ENCODE results near the gene IL34.

DNA sequence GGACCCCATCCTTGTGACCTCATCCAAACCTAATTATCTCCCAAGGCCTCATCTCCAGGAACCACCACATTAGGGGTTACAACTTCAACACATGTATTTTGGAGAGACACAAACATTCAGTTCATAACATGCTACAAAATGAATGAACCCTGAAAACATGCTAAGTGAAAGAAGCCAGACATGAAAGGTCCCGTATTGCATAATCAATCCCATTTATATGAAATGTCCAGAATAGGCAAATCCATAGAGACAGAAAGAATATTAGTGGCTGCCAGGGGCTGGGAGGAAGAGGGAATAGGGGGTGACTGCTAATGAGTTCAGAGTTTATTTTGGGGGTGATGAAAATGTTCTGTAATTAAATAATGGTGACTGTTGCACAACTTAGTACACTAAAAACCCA is 3.7 kb upstream of the IL34 start:
- TF ChIP-seq EZH2 (IDR thresholded peaks at IDR 0.05; ENCODE audit: insufficient read depth, poor library complexity, severe bottlenecking) (no peak), EZH2phosphoT487 (IDR thresholded peaks at IDR 0.05; ENCODE audit: insufficient read depth, low read depth) (no peak)
